ENCODE results near the gene SLC39A11.

DNA sequence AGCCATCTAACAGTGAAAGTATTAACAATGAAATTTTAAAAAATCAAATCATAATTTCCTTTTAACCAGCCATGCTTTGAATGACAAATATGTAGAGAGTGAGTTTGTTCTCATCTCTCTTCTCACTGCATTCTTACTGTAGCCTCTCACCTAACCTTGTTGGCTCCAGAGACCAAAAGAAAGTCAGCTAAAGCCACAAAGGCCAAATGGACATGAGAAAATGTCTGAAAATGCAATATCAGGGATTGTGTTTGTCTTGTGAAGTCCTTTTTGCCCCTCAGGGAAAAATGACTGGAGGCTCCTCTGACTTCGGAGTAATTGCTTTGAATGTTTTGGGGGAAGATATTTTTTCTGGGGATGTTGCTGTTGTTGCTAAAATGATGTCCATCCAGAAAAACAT, 166.3 kb downstream of the SLC39A11 start:
- TF ChIP-seq EZH2 (IDR thresholded peaks at IDR 0.05), result no peak
- TF ChIP-seq, protein P1, sequence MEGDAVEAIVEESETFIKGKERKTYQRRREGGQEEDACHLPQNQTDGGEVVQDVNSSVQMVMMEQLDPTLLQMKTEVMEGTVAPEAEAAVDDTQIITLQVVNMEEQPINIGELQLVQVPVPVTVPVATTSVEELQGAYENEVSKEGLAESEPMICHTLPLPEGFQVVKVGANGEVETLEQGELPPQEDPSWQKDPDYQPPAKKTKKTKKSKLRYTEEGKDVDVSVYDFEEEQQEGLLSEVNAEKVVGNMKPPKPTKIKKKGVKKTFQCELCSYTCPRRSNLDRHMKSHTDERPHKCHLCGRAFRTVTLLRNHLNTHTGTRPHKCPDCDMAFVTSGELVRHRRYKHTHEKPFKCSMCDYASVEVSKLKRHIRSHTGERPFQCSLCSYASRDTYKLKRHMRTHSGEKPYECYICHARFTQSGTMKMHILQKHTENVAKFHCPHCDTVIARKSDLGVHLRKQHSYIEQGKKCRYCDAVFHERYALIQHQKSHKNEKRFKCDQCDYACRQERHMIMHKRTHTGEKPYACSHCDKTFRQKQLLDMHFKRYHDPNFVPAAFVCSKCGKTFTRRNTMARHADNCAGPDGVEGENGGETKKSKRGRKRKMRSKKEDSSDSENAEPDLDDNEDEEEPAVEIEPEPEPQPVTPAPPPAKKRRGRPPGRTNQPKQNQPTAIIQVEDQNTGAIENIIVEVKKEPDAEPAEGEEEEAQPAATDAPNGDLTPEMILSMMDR (IDR thresholded peaks at IDR 0.05 in 2 of 3, conservative IDR thresholded peaks at IDR 0.05 in 1 of 3; ENCODE audit: borderline replicate concordance in 1 of 3, insufficient read depth in 1 of 3, low read depth in 2 of 3, low read length in 2 of 3), result no peak
- TF ChIP-seq ELF1 (IDR thresholded peaks at IDR 0.05; ENCODE audit: borderline replicate concordance, low read depth), result no peak
- TF ChIP-seq JUND (IDR thresholded peaks at IDR 0.05), result no peak
- TF ChIP-seq, protein P2, sequence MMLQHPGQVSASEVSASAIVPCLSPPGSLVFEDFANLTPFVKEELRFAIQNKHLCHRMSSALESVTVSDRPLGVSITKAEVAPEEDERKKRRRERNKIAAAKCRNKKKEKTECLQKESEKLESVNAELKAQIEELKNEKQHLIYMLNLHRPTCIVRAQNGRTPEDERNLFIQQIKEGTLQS (IDR thresholded peaks at IDR 0.05), result no peak
- TF ChIP-seq SP1 (IDR thresholded peaks at IDR 0.05; ENCODE audit: low read depth), result no peak
- no peak for TF ChIP-seq EGR1 (IDR thresholded peaks at IDR 0.05; ENCODE audit: low read depth)
- no peak for TF ChIP-seq ZNF274 (IDR thresholded peaks at IDR 0.05; ENCODE audit: low read depth, low read length)
- TF ChIP-seq POLR2A (IDR thresholded peaks at IDR 0.05; ENCODE audit: borderline replicate concordance, extremely low read depth, insufficient read depth, insufficient read length), result no peak
- TF ChIP-seq POLR2AphosphoS5 (IDR thresholded peaks at IDR 0.05; ENCODE audit: low read depth, low read length), result no peak
- no peak for TF ChIP-seq REST (IDR thresholded peaks at IDR 0.05; ENCODE audit: low read depth)
- TF ChIP-seq SIN3A (IDR thresholded peaks at IDR 0.05; ENCODE audit: low read depth), result no peak
